DND-41 (cell line): ENCODE data around the gene NCOA4.
"Not testable (repeated sequence)": the region's sequence is repeated elsewhere in the genome, so short reads cannot be mapped to it uniquely, and the experiment has no call there.

Source experiments
- ATAC-seq: fragments of 200-7000 bp; cut with Tn5 transposase; 3 replicates; pipeline ENCODE4 v1.9.1; 2021; ENCODE audit warnings: low read depth; ENCODE audit not compliant: insufficient read depth
- DNase-seq: peaks from one replicate; pipeline ENCODE4 v3.0.0-alpha.2; 2020
- H2AFZ ChIP-seq: 2 replicates; pipeline ENCODE4 v1.6.0; 2012; ENCODE audit warnings: low read depth, low read length
- H3K27ac ChIP-seq: 2 replicates; pipeline ENCODE4 v1.5.1; 2012; ENCODE audit warnings: low read length, inconsistent platforms
- H3K27me3 ChIP-seq: fragments of 200-600 bp; sonication (generic); 2 replicates; pipeline ENCODE4 v1.6.0; 2012; ENCODE audit warnings: low read length, mild to moderate bottlenecking, inconsistent platforms; ENCODE audit not compliant: insufficient read depth, poor library complexity
- H3K36me3 ChIP-seq: 2 replicates; pipeline ENCODE4 v1.5.1; 2012; ENCODE audit warnings: low read length, inconsistent platforms; ENCODE audit not compliant: insufficient read depth
- H3K4me1 ChIP-seq: 2 replicates; pipeline ENCODE4 v1.5.1; 2012; ENCODE audit warnings: mild to moderate bottlenecking, low read length; ENCODE audit not compliant: insufficient read depth
- H3K4me2 ChIP-seq: 2 replicates; pipeline ENCODE4 v1.6.0; 2012; ENCODE audit warnings: mild to moderate bottlenecking, moderate library complexity, low read length, inconsistent platforms; ENCODE audit not compliant: insufficient read depth
- H3K4me3 ChIP-seq, 2 experiments: fragments of 200-600 bp in 1 of 2; shearing (Covaris generic) in 1 of 2; 2 replicates each; pipeline ENCODE4 v1.5.1; 2012 to 2016; ENCODE audit warnings: inconsistent platforms in 2 of 2, low read length in 2 of 2, mild to moderate bottlenecking in 2 of 2, low read depth in 1 of 2, moderate library complexity in 1 of 2
- H3K79me2 ChIP-seq: 2 replicates; pipeline ENCODE4 v1.6.0; 2012; ENCODE audit warnings: low read length, inconsistent platforms; ENCODE audit not compliant: insufficient read depth
- H3K9ac ChIP-seq: 2 replicates; pipeline ENCODE4 v1.6.0; 2012; ENCODE audit warnings: low read depth, mild to moderate bottlenecking, inconsistent platforms, low read length, moderate library complexity
- H3K9me3 ChIP-seq: 2 replicates; pipeline ENCODE4 v1.5.1; 2012; ENCODE audit warnings: low read length, moderate library complexity, mild to moderate bottlenecking, inconsistent platforms; ENCODE audit not compliant: insufficient read depth, severe bottlenecking
- H4K20me1 ChIP-seq: 2 replicates; pipeline ENCODE4 v1.6.0; 2012; ENCODE audit warnings: low read length; ENCODE audit not compliant: insufficient read depth
- CTCF ChIP-seq: IDR thresholded peaks from 2 replicates; pipeline ENCODE4 v1.5.1; 2012; ENCODE audit warnings: borderline replicate concordance, low read length, moderate library complexity, mild to moderate bottlenecking; ENCODE audit not compliant: poor library complexity, severe bottlenecking; ENCODE audit errors: extremely low read depth

NCOA4 gene

GRCh38 chr10:45984473-45984872, 46.0 kb downstream of the NCOA4 start:
- not testable (repeated sequence) for DNase-seq, H2AFZ ChIP-seq, H3K27me3 ChIP-seq, H3K9ac ChIP-seq, H3K4me1 ChIP-seq, ATAC-seq, H3K4me2 ChIP-seq, H3K9me3 ChIP-seq, H4K20me1 ChIP-seq, H3K4me3 ChIP-seq, H3K27ac ChIP-seq
- Histone ChIP-seq H3K79me2 (peaks cover 25% of the 10 kb centered on the region; the same call in 1 of the 2 replicates), H3K36me3 (peaks cover 24% of the 10 kb centered on the region; the same call in 1 of the 2 replicates)

GRCh38 chr10:45983538-45984186, 46.8 kb downstream of the NCOA4 start:
- ATAC-seq (peak; percentile 94), DNase-seq (peak; percentile 49)
- H3K9ac ChIP-seq, H3K4me2 ChIP-seq, H3K9me3 ChIP-seq, H4K20me1 ChIP-seq, H3K4me1 ChIP-seq, H3K27me3 ChIP-seq, H3K27ac ChIP-seq, H3K4me3 ChIP-seq, H2AFZ ChIP-seq: not testable (repeated sequence)
- TF ChIP-seq CTCF: peak; percentile 40
- H3K79me2 ChIP-seq: peaks cover 29% of the 10 kb centered on the region; the same call in 1 of the 2 replicates
- peaks cover 26% of the 10 kb centered on the region; the same call in 1 of the 2 replicates for H3K36me3 ChIP-seq

- H2AFZ ChIP-seq, H3K27me3 ChIP-seq, ATAC-seq, H3K4me1 ChIP-seq, H4K20me1 ChIP-seq, H3K4me2 ChIP-seq, DNase-seq, H3K9me3 ChIP-seq, H3K4me3 ChIP-seq, H3K9ac ChIP-seq, H3K27ac ChIP-seq: not testable (repeated sequence)
- H3K36me3 ChIP-seq: peaks cover 20% of the 10 kb centered on the region; the same call in 1 of the 2 replicates
- H3K79me2 ChIP-seq: peaks cover 43% of the 10 kb centered on the region
Measured at GRCh38 chr10:45981367-45981766, 49.1 kb downstream of the NCOA4 start.

GRCh38 chr10:45978554-45978953, 51.9 kb downstream of the NCOA4 start:
- H3K27me3 ChIP-seq, H3K9me3 ChIP-seq, H3K4me2 ChIP-seq, ATAC-seq, H3K4me3 ChIP-seq, H3K9ac ChIP-seq, H4K20me1 ChIP-seq, DNase-seq, H3K36me3 ChIP-seq, H2AFZ ChIP-seq, H3K27ac ChIP-seq: not testable (repeated sequence)
- peaks cover 10% of the 10 kb centered on the region for H3K4me1 ChIP-seq
- peaks cover 54% of the 10 kb centered on the region for H3K79me2 ChIP-seq

- not testable (repeated sequence) for H3K9me3 ChIP-seq, H3K27ac ChIP-seq, H4K20me1 ChIP-seq, H3K27me3 ChIP-seq, H2AFZ ChIP-seq, H3K36me3 ChIP-seq, DNase-seq, ATAC-seq
- H3K4me3 ChIP-seq: peak overlapping the region in 1 of 2 experiments; percentile 67; a peak in 1 of 4 replicates
- peak overlapping the region; percentile 18; the same call in 1 of the 2 replicates for H3K9ac ChIP-seq
- peaks cover 78% of the 10 kb centered on the region for H3K79me2 ChIP-seq
- H3K4me2 ChIP-seq: peak overlapping the region; percentile 65
- H3K4me1 ChIP-seq: peaks cover 26% of the 10 kb centered on the region
Measured at GRCh38 chr10:45974041-45974440, 56.4 kb downstream of the NCOA4 start.

GRCh38 chr10:45972813-45973169, 57.6 kb downstream of the NCOA4 start:
- Histone ChIP-seq H3K79me2 (peaks cover 80% of the 10 kb centered on the region), H3K27ac (peak overlapping the region; percentile 81), H3K4me3 (peak overlapping the region; percentile 67 to 92), H3K9ac (peak overlapping the region; percentile 71), H3K4me2 (peak overlapping the region; percentile 65), H2AFZ (peak overlapping the region; percentile 86), H3K4me1 (peaks cover 26% of the 10 kb centered on the region)
- not testable (repeated sequence) for DNase-seq, H4K20me1 ChIP-seq, H3K9me3 ChIP-seq, H3K36me3 ChIP-seq, H3K27me3 ChIP-seq
- ATAC-seq: peak; percentile 9; the same call in 2 of the 3 replicates

DNA sequence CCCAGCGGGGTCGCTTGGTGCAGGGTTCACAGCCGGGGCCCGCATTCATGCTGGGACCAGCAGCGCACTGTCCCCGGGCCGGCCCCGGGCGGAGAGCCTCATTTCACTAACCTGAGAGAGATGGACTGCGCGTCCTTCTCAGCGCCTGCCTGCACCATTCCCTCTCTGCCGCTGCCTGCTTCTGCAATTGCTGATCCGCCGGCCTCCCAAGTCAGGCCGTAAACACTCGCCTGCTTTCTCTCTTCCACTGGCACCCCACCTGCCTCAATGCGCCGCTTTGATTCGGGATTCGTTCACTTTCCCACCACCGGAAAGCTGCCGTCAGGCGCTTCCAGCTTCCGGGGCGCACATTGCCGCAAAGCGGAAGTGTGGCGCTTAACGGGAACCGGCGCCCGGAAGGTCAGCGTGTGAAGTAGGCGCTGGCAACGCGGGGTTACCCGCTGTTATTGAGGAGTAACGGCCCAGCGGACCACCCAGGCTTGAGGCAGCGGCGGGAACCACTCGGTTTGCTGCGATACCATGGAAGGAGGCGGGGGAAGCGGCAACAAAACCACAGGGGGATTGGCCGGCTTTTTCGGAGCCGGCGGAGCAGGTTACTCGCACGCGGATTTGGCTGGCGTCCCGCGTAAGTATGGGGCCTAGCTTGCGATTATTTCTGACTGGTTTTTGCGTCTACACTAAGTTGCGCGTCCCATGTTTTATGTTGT, 58.2 kb downstream of the NCOA4 start, which contains the start of gene TIMM23:
TSS of gene TIMM23 (plus strand) at position 384 of the 707 bp plus-strand sequence. CDS start at position 520, 136 bp downstream.
- H3K9ac ChIP-seq: peak within 1 kb of the TSS; percentile 71
- peak; percentile 90 for DNase-seq
- not testable (repeated sequence) for H4K20me1 ChIP-seq, H3K9me3 ChIP-seq, H3K36me3 ChIP-seq, H3K27me3 ChIP-seq
- H3K4me1 ChIP-seq: peaks cover 26% of the 10 kb centered on the region
- peak within 1 kb of the TSS; percentile 81 for H3K27ac ChIP-seq
- peak; percentile 91 for ATAC-seq
- H3K4me2 ChIP-seq: peak within 1 kb of the TSS; percentile 65
- H3K4me3 ChIP-seq: peak within 1 kb of the TSS; percentile 67 to 92
- peak within 1 kb of the TSS; percentile 86 for H2AFZ ChIP-seq
- peaks cover 77% of the 10 kb centered on the region for H3K79me2 ChIP-seq
